ENCODE measurements around the gene ITGB4.

The ITGB4 gene

DNA sequence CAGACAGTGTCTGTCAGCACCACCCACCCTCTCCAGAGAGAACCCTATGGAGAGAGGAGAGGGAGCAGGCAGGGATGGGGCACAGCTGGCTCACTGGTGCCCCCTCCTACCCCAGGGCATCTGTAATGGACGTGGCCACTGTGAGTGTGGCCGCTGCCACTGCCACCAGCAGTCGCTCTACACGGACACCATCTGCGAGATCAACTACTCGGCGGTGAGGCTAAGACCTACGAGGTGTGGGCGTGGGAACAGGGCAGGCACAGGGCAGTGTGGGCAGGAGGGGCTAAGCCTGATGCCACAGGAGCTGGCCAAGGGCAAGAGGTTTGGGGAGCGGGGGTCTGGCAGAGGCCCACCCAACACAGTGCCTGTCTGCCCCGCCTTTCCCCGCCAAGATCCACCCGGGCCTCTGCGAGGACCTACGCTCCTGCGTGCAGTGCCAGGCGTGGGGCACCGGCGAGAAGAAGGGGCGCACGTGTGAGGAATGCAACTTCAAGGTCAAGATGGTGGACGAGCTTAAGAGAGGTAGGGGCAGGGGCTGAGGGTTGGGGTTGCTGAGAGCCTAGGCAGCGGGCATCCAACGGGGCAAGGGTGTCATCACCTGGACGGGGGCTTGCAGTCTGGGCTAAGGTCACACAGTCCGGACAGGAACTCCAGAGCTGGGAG lies 15.0 kb downstream of the ITGB4 start:
- H3K27ac Mint-ChIP-seq: no peak overlapping the region
- peaks cover 15% of the 10 kb centered on the region for H3K27me3 Mint-ChIP-seq (ENCODE audit: low read depth, poor library complexity)
- DNase-seq: no peak
- no peak overlapping the region for H3K4me3 Mint-ChIP-seq
- H3K9me3 Mint-ChIP-seq: no peaks in the 10 kb centered on the region
- TF ChIP-seq, protein P1, sequence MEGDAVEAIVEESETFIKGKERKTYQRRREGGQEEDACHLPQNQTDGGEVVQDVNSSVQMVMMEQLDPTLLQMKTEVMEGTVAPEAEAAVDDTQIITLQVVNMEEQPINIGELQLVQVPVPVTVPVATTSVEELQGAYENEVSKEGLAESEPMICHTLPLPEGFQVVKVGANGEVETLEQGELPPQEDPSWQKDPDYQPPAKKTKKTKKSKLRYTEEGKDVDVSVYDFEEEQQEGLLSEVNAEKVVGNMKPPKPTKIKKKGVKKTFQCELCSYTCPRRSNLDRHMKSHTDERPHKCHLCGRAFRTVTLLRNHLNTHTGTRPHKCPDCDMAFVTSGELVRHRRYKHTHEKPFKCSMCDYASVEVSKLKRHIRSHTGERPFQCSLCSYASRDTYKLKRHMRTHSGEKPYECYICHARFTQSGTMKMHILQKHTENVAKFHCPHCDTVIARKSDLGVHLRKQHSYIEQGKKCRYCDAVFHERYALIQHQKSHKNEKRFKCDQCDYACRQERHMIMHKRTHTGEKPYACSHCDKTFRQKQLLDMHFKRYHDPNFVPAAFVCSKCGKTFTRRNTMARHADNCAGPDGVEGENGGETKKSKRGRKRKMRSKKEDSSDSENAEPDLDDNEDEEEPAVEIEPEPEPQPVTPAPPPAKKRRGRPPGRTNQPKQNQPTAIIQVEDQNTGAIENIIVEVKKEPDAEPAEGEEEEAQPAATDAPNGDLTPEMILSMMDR (IDR thresholded peaks at IDR 0.05): no peak
- no peaks in the 10 kb centered on the region for H3K4me1 Mint-ChIP-seq
- H3K36me3 Mint-ChIP-seq (ENCODE audit: low read depth): no peaks in the 10 kb centered on the region

DNA sequence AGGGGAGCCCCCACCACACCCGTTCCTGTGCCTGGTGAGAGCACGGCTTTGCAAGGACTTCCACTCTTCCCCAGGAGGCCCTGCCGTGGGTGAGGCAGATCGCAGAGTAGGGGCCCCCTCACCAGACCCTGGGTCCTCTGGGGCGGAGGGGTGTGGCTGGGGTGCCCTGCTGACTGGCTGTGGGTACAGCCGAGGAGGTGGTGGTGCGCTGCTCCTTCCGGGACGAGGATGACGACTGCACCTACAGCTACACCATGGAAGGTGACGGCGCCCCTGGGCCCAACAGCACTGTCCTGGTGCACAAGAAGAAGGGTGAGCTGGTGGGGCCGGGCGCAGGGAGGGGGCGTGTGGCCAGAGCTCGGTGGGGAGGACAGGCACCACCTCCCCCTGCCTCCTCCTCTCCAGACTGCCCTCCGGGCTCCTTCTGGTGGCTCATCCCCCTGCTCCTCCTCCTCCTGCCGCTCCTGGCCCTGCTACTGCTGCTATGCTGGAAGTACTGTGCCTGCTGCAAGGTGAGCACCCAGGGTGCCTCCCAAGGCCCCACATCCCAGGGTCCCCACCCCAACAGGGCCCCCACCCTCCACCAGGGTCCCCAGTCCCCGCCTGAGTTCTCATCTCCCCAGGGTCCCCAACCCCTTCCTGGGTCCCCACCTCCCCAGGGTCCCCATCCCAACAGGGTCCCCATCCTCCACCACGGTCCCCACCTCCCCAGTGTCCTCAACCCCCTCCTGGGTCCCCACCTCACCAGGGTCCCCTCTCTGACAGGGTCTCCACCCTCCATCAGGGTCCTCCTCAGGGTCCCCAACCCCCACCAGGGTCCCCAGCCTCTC lies 16.1 kb downstream of the ITGB4 start:
- H3K4me3 Mint-ChIP-seq: no peak overlapping the region
- H3K36me3 Mint-ChIP-seq (ENCODE audit: low read depth): no peaks in the 10 kb centered on the region
- TF ChIP-seq, protein P1 (IDR thresholded peaks at IDR 0.05): no peak
- peaks cover 12% of the 10 kb centered on the region for H3K27me3 Mint-ChIP-seq (ENCODE audit: low read depth, poor library complexity)
- H3K9me3 Mint-ChIP-seq: no peaks in the 10 kb centered on the region
- no peaks in the 10 kb centered on the region for H3K4me1 Mint-ChIP-seq
- no peak for DNase-seq
- H3K27ac Mint-ChIP-seq: no peak overlapping the region

DNA sequence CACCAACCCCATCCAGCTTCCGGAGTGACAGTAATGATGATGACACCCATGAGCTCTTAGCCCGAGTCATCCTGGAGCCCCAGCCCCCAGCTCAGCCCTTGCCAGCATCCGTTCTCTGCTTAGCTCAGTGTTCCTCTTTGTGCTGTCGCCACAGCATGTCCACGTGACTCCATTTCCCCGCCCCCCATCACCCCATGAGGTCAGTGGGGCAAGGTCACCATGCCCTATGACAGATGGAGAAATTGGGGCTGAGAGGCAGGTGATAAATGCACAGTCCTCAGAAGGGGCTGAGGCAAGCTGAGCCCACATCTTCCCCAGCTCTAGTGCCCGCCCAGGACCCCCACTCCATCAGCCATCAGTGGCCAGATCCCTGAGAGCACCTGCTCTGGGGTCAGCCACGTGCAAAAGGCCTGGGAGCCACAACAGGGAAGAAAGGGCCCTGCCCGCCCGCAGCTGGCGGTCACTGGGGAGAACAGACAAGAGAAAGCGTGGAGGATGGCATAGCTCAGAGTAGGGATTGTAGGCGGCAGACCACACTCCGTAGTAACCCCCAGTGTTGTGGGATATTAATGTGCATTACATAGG lies 17.1 kb downstream of the ITGB4 start:
- H3K4me1 Mint-ChIP-seq: no peaks in the 10 kb centered on the region
- TF ChIP-seq, protein P1 (IDR thresholded peaks at IDR 0.05): no peak
- no peaks in the 10 kb centered on the region for H3K36me3 Mint-ChIP-seq (ENCODE audit: low read depth)
- no peak overlapping the region for H3K4me3 Mint-ChIP-seq
- H3K27me3 Mint-ChIP-seq (ENCODE audit: low read depth, poor library complexity): peaks cover 12% of the 10 kb centered on the region
- H3K9me3 Mint-ChIP-seq: no peaks in the 10 kb centered on the region
- H3K27ac Mint-ChIP-seq: peak overlapping the region; percentile 30
- DNase-seq: no peak

DNA sequence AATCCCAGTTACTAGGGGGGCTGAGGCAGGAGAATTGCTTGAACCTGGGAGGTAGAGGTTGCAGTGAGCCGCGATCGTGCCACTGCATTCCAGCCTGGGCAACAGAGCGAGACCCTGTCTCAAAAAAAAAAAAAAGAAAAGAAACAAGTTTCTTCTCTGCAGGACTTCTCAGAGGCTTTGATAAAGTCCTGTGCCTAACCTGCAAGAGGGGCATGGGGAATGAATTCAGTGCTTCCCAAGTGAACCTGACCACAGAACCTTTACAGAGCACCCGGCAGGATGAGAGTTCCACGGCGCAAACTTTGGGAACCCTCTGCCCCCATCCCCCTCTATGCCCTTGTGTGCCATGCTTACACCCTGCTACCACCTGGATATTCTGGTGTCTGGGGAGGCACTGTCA lies 17.9 kb downstream of the ITGB4 start:
- Mint-ChIP-seq H3K4me3 (no peak overlapping the region), H3K9me3 (no peaks in the 10 kb centered on the region), H3K36me3 (ENCODE audit: low read depth) (no peaks in the 10 kb centered on the region), H3K4me1 (no peaks in the 10 kb centered on the region), H3K27me3 (ENCODE audit: low read depth, poor library complexity) (peaks cover 12% of the 10 kb centered on the region), H3K27ac (no peak overlapping the region)
- TF ChIP-seq, protein P1 (IDR thresholded peaks at IDR 0.05): no peak
- no peak for DNase-seq

DNA sequence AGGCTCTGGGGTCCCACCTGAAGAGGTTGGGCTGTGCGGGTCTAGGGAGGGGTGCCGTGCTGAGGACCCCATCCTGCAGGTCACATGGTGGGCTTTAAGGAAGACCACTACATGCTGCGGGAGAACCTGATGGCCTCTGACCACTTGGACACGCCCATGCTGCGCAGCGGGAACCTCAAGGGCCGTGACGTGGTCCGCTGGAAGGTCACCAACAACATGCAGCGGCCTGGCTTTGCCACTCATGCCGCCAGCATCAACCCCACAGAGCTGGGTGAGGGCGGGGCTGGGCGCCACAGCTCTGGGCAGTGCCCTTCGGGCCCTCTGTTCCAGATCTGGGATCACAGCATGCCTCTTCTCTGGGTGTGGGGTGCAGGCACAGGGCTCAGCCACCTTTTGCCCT lies 18.5 kb downstream of the ITGB4 start:
- Mint-ChIP-seq H3K4me3 (no peak overlapping the region), H3K27ac (no peak overlapping the region), H3K27me3 (ENCODE audit: low read depth, poor library complexity) (peaks cover 12% of the 10 kb centered on the region), H3K36me3 (ENCODE audit: low read depth) (no peaks in the 10 kb centered on the region), H3K9me3 (no peaks in the 10 kb centered on the region), H3K4me1 (no peaks in the 10 kb centered on the region)
- no peak for DNase-seq
- TF ChIP-seq, protein P1 (IDR thresholded peaks at IDR 0.05): no peak
